Kidney (tissue), 14 donors: Measurements from ENCODE around the gene GDE1. TPM values are rescaled to one million over a fixed set of nuclear protein-coding genes. Genes with fewer than 3 reads are reported as not detected.

Experiments used
- DNase-seq, 5 donors: peaks; one replicate each; pipeline ENCODE4 v3.0.0-alpha.2; 2013 to 2020
- FAIRE-seq: peaks from 2 replicates; lab custom pipeline; 2012; peaks lifted over from hg19 to GRCh38; lab: Jason Lieb, UNC
- H3K27ac ChIP-seq, 2 donors: one replicate each; pipeline ENCODE4 v1.7.0; 2013; ENCODE audit warnings: low read depth in 2 of 2, low read length in 2 of 2, inconsistent platforms in 1 of 2
- H3K27me3 ChIP-seq: one replicate; pipeline ENCODE4 v1.7.1; 2013; ENCODE audit warnings: low read length, inconsistent platforms; ENCODE audit not compliant: control insufficient read depth, insufficient read depth
- H3K36me3 ChIP-seq, 3 donors: one replicate each; pipeline versions ENCODE4 v1.7.0 to v1.7.1; 2013; ENCODE audit warnings: low read length in 3 of 3, control low read depth in 1 of 3, inconsistent platforms in 1 of 3; ENCODE audit not compliant: insufficient read depth in 3 of 3, control insufficient read depth in 2 of 3
- H3K4me1 ChIP-seq, 3 donors: one replicate each; pipeline versions ENCODE4 v1.7.0 to v1.7.1; 2013; ENCODE audit warnings: low read length in 3 of 3, inconsistent platforms in 1 of 3, low read depth in 1 of 3; ENCODE audit not compliant: control insufficient read depth in 2 of 3, insufficient read depth in 2 of 3
- H3K4me3 ChIP-seq, 3 donors: one replicate each; pipeline versions ENCODE4 v1.7.0 to v1.8.1; 2013; ENCODE audit warnings: low read length in 3 of 3, control low read depth in 1 of 3, inconsistent platforms in 1 of 3
- H3K9ac ChIP-seq, 3 donors: one replicate each; pipeline versions ENCODE4 v1.7.0 to v1.7.1; 2013; ENCODE audit warnings: low read length in 3 of 3, control low read depth in 1 of 3, inconsistent platforms in 1 of 3
- H3K9me3 ChIP-seq, 3 donors: one replicate each; pipeline versions ENCODE4 v1.7.0 to v1.7.1; 2013; ENCODE audit warnings: low read length in 3 of 3, control low read depth in 1 of 3, inconsistent platforms in 1 of 3; ENCODE audit not compliant: control insufficient read depth in 2 of 3, insufficient read depth in 1 of 3
- intact Hi-C: fragments of 100-400 bp; cut with DNase I; formaldehyde crosslinking; loops from one replicate; pipeline ENCODE4 v1.11.1; 2022
- polyA plus RNA-seq: library from polyadenylated mRNA; stranded (reverse); fragments of 350-450 nt; fragmentation: Illumina TruSeq; extraction: RNeasy Lipid Tissue Mini Kit (QIAGEN cat#74804); gene quantifications from one replicate; pipeline ENCODE4 v1.2.3, GENCODE V29; 2014; ENCODE audit warnings: low read depth, low replicate concordance; ENCODE audit not compliant: insufficient read depth
- total RNA-seq: library from RNA; stranded (reverse); fragmentation: NEBNext Ultra II Directional; extraction: Animal tissue kit (Norgen Biotek cat#: 25700); gene quantifications from one replicate; pipeline ENCODE4 v1.2.1, GENCODE V29; 2021
- TF ChIP-seq, protein P1 (sequence below): IDR thresholded peaks from 3 replicates; pipeline ENCODE4 v1.5.1; 2012; ENCODE audit warnings: mild to moderate bottlenecking, moderate library complexity, borderline replicate concordance; ENCODE audit not compliant: insufficient read depth; ENCODE audit errors: extremely low read depth
- donor health status: control.
- donor health status: control.
- donor health status: control.
- donor health status: control.
- donor health status: control.
- donor health status: DM: yes; HTN: yes; CAD: no.
- donor health status: Normal renal cell carcinoma (clear cell type).

The GDE1 gene
- total and polyA plus RNA-seq, 2 donors from 2014 or later = 48.2 to 54.7 TPM

DNA sequence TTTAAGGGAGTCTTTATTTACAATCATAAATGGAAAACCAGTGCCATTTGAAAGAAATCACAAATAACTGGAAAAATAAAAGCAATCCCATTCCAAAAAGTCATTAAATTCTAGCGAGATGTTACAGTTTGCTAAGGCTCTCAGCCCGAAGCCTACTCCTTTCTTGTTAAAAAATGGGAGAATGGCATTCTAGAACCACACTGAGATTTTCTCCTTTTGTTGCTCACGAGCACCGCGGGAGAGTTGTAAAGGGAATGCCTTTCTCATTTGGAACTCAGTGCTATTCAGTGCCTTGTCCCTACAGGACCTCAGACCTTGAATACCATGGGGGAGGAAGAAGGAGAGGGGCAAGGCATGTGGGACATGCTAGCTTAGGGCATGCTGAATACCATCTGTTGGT lies 36.3 kb downstream of the GDE1 start:
- Histone ChIP-seq H3K27me3 (no peaks in the 10 kb centered on the region), H3K4me3 (no peak overlapping the region), H3K9ac (no peak overlapping the region), H3K36me3 (no peaks in the 10 kb centered on the region), H3K4me1 (no peaks in the 10 kb centered on the region), H3K9me3 (no peaks in the 10 kb centered on the region), H3K27ac (no peak overlapping the region)
- TF ChIP-seq, protein P1, sequence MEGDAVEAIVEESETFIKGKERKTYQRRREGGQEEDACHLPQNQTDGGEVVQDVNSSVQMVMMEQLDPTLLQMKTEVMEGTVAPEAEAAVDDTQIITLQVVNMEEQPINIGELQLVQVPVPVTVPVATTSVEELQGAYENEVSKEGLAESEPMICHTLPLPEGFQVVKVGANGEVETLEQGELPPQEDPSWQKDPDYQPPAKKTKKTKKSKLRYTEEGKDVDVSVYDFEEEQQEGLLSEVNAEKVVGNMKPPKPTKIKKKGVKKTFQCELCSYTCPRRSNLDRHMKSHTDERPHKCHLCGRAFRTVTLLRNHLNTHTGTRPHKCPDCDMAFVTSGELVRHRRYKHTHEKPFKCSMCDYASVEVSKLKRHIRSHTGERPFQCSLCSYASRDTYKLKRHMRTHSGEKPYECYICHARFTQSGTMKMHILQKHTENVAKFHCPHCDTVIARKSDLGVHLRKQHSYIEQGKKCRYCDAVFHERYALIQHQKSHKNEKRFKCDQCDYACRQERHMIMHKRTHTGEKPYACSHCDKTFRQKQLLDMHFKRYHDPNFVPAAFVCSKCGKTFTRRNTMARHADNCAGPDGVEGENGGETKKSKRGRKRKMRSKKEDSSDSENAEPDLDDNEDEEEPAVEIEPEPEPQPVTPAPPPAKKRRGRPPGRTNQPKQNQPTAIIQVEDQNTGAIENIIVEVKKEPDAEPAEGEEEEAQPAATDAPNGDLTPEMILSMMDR = no peak
- intact Hi-C loops = no loop called here
- DNase-seq (no peak), FAIRE-seq (no peak)

DNA sequence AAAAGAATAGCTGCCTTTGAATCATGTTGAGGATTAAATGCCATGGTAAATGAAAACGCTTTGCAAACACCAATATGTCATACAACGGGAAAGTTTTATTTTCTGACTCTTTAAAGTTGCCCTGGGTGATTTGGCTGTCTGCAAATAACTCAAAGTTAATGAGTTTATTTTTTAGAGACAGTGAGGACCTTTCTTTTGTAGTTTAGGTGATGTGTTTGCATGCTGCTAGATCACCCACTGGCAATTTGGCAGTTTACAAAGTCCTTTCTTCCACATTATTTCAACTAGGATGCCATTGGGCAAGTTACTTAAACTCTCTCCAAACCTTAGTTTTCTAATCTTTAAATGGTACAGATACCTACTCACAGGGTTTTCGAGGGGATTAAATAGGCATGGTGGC lies 37.8 kb downstream of the GDE1 start:
- H3K4me3 ChIP-seq = no peak overlapping the region
- H3K36me3 ChIP-seq = no peaks in the 10 kb centered on the region
- no peak overlapping the region for H3K27ac ChIP-seq
- FAIRE-seq = no peak
- intact Hi-C loops = no loop called here
- H3K27me3 ChIP-seq = no peaks in the 10 kb centered on the region
- no peaks in the 10 kb centered on the region for H3K9me3 ChIP-seq
- no peaks in the 10 kb centered on the region for H3K4me1 ChIP-seq
- no peak overlapping the region for H3K9ac ChIP-seq
- DNase-seq = no peak
- TF ChIP-seq, protein P1 = no peak

DNA sequence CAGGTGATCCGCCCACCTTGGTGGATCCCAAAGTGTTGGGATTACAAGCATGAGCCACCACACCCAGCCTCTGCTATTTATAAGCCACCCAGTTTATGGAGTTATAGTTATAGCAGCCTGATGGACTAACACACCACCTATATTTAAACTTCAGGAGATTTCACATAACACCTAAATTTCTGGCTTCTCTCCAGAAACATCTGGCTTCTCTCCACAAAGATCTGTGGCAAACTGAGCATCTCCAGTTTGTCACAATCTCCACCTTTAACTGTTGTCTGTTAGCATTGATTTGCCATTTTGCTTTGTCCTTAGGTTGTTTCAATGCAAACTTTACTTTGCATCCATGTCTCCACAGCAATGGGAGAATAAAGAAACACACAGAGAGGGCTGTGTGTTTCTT lies 39.6 kb downstream of the GDE1 start:
- Histone ChIP-seq H3K27me3 (no peaks in the 10 kb centered on the region), H3K4me3 (no peak overlapping the region), H3K27ac (no peak overlapping the region), H3K9ac (no peak overlapping the region), H3K4me1 (no peaks in the 10 kb centered on the region), H3K36me3 (no peaks in the 10 kb centered on the region), H3K9me3 (peaks cover 0 to 2% (median 0%) of the 10 kb centered on the region in 3 donors)
- TF ChIP-seq, protein P1 = no peak
- DNase-seq = no peak
- intact Hi-C loops = no loop called here
- FAIRE-seq = no peak

DNA sequence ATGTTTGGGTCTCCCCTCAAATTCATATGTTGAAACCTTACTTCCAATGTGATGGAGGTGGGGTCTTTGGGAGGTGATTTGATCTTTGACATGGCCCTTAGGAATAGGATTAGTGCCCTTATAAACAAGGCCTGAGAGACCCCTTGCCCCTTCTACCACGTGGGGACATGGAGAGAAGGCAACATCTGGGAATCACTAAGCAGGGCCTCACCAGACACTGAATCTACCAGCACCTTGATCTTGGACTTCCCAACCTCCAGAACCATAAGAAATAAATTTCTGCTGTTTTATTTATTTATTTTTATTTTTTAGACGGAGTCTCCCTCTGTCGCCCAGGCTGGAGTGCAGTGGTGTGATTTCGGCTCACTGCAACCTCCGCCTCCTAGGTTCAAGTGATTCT lies 40.1 kb downstream of the GDE1 start:
- TF ChIP-seq, protein P1 = no peak
- no peak overlapping the region for H3K27ac ChIP-seq
- no peaks in the 10 kb centered on the region for H3K27me3 ChIP-seq
- intact Hi-C loops = no loop called here
- H3K9ac ChIP-seq = no peak overlapping the region
- H3K9me3 ChIP-seq = peaks cover 0 to 2% (median 0%) of the 10 kb centered on the region in 3 donors
- no peaks in the 10 kb centered on the region for H3K36me3 ChIP-seq
- FAIRE-seq = no peak
- DNase-seq = no peak
- no peak overlapping the region for H3K4me3 ChIP-seq
- no peaks in the 10 kb centered on the region for H3K4me1 ChIP-seq
